Measurements from ENCODE around the gene SAT1. TPM values are rescaled to one million over a fixed set of nuclear protein-coding genes. Genes with fewer than 3 reads are reported as not detected.

The SAT1 gene
- total and polyA plus RNA-seq, 2 of the 13 experiments (the other 11 are each of a cell fraction or from before 2014, with no cell fraction given), result 216 to 1,243 TPM

DNA sequence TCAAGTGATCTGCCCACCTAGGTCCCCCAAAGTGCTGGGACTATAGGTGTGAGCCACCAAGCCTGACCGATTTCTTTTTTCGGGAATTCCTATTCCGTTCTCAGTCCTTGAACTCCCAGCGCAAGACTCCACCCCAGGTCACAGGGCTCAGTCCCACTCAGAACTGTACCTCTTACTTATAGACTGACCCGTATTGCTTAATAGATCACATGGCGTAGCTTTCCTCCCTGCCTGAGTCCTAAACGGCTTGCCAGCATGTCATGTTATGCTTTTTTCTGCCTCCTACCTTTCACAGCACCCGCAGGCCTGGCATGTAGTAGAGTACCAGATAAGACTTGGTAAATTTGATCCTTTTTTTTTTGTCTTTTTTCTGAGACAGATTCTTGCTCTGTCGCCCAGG lies 22.4 kb downstream of the SAT1 start:
- ChIA-PET POLR2A (interaction anchor here (3.1 kb wide), 1 partner anchor 22 kb away, joined by 42 read pairs; the partner anchor contains the start of gene SAT1), CTCF (ENCODE audit: low intra/inter-chr PET ratio, low total read pairs) (no interaction called here)
- intact Hi-C loops (cut with micrococcal nuclease; ENCODE audit: unreplicated experiment), result loop anchor here (2.0 to 5.0 kb wide), 2 partner anchors 15 to 37 kb away; no protein-coding TSS in a partner anchor
- in situ Hi-C loops (cut with HindIII; ENCODE audit: extremely low pct_ligation_motif_present, low pct_unique_long_range_greater_than_20kb), result no loop called here
- TF ChIP-seq STAT6 (CRISPR knock-in tag; IDR thresholded peaks at IDR 0.05; ENCODE audit: borderline replicate concordance) (no peak), CEBPG (CRISPR knock-in tag; IDR thresholded peaks at IDR 0.05) (peak; percentile 24; the same call in 1 of the 2 replicates), ZNF776 (CRISPR knock-in tag; IDR thresholded peaks at IDR 0.05) (no peak), ZBTB38 (CRISPR knock-in tag; IDR thresholded peaks at IDR 0.05) (peak; percentile 29; the same call in 1 of the 2 replicates)
- H3K9ac ChIP-seq (ENCODE audit: insufficient read depth, low read depth, low read length), result no peak overlapping the region
- H3K9me3 ChIP-seq (ENCODE audit: low read length), result no peaks in the 10 kb centered on the region
- peaks cover 46% of the 10 kb centered on the region for H3K4me1 ChIP-seq (ENCODE audit: insufficient read depth, low read length)
- BruUV-seq (replicated peaks), result no TSS peak
- no peaks in the 10 kb centered on the region for H3K79me2 ChIP-seq (ENCODE audit: insufficient read depth, low read length)
- WGBS (ENCODE audit: low lambda C conversion rate), result 96% methylated on average over 7 of the region's 9 CpGs
- H2AFZ ChIP-seq (ENCODE audit: low read length), result no peak overlapping the region
- H4K20me1 ChIP-seq (ENCODE audit: insufficient read depth, low read length), result no peaks in the 10 kb centered on the region
- FAIRE-seq, result no peak
- H3K4me3 ChIP-seq (replicated peaks in 1 of 3; ENCODE audit: insufficient read depth in 1 of 3, low read depth in 2 of 3, low read length in 3 of 3), result no peak overlapping the region
- no peak overlapping the region for H3K4me2 ChIP-seq (ENCODE audit: low read depth, low read length)
- no peak overlapping the region for H3K27ac ChIP-seq (ENCODE audit: extremely low read length, insufficient read depth, low read length)
- H3K27me3 ChIP-seq (ENCODE audit: control insufficient read depth in 1 of 2, insufficient read depth in 2 of 2, low read length in 2 of 2), result no peaks in the 10 kb centered on the region
- DNase-seq (ENCODE audit: low spot score), result no peak
- H3K36me3 ChIP-seq (replicated peaks in 1 of 2; ENCODE audit: control insufficient read depth in 1 of 2, insufficient read depth in 2 of 2, low read length in 2 of 2), result no peaks in the 10 kb centered on the region
- ATAC-seq, result no peak

DNA sequence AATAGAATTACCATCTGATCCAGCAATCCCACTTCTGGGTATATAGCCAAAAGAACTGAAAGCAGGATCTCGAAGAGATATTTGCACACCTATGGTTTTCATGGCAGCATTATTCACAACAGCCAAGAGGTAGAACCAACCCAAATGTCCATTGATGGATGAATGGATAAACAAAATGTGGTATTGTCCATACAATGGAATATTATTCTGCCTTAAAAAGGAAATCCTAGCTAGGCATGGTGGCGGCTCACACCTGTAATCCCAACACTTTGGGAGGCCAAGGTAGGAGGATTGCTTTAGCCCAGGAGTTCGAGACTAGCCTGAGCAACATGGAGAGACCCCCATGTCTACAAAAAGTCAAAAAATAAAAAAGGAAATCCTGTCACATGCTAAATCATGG lies 27.3 kb downstream of the SAT1 start:
- no peaks in the 10 kb centered on the region for H3K9me3 ChIP-seq (ENCODE audit: low read length)
- in situ Hi-C loops (cut with HindIII; ENCODE audit: extremely low pct_ligation_motif_present, low pct_unique_long_range_greater_than_20kb) (no loop called here), intact Hi-C loops (cut with micrococcal nuclease; ENCODE audit: unreplicated experiment) (no loop called here)
- ChIA-PET CTCF (ENCODE audit: low intra/inter-chr PET ratio, low total read pairs) (no interaction called here), POLR2A (no interaction called here)
- BruUV-seq (replicated peaks), result no TSS peak
- H3K9ac ChIP-seq (ENCODE audit: insufficient read depth, low read depth, low read length), result no peak overlapping the region
- no peak overlapping the region for H3K4me3 ChIP-seq (replicated peaks in 1 of 3; ENCODE audit: insufficient read depth in 1 of 3, low read depth in 2 of 3, low read length in 3 of 3)
- H4K20me1 ChIP-seq (ENCODE audit: insufficient read depth, low read length), result no peaks in the 10 kb centered on the region
- no peaks in the 10 kb centered on the region for H3K79me2 ChIP-seq (ENCODE audit: insufficient read depth, low read length)
- no peak overlapping the region for H3K27ac ChIP-seq (ENCODE audit: extremely low read length, insufficient read depth, low read length)
- no peak overlapping the region for H3K4me2 ChIP-seq (ENCODE audit: low read depth, low read length)
- WGBS (ENCODE audit: low lambda C conversion rate), result 94% methylated on average over 3 of the region's 3 CpGs
- no peak overlapping the region for H2AFZ ChIP-seq (ENCODE audit: low read length)
- FAIRE-seq (no peak), ATAC-seq (no peak), DNase-seq (ENCODE audit: low spot score) (no peak)
- peaks cover 24% of the 10 kb centered on the region for H3K4me1 ChIP-seq (ENCODE audit: insufficient read depth, low read length)
- H3K36me3 ChIP-seq (replicated peaks in 1 of 2; ENCODE audit: control insufficient read depth in 1 of 2, insufficient read depth in 2 of 2, low read length in 2 of 2), result no peaks in the 10 kb centered on the region
- H3K27me3 ChIP-seq (ENCODE audit: control insufficient read depth in 1 of 2, insufficient read depth in 2 of 2, low read length in 2 of 2), result no peaks in the 10 kb centered on the region
- TF ChIP-seq, protein P1, sequence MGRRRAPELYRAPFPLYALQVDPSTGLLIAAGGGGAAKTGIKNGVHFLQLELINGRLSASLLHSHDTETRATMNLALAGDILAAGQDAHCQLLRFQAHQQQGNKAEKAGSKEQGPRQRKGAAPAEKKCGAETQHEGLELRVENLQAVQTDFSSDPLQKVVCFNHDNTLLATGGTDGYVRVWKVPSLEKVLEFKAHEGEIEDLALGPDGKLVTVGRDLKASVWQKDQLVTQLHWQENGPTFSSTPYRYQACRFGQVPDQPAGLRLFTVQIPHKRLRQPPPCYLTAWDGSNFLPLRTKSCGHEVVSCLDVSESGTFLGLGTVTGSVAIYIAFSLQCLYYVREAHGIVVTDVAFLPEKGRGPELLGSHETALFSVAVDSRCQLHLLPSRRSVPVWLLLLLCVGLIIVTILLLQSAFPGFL (CRISPR knock-in tag; IDR thresholded peaks at IDR 0.05), result no peak
- TF ChIP-seq, protein P2, sequence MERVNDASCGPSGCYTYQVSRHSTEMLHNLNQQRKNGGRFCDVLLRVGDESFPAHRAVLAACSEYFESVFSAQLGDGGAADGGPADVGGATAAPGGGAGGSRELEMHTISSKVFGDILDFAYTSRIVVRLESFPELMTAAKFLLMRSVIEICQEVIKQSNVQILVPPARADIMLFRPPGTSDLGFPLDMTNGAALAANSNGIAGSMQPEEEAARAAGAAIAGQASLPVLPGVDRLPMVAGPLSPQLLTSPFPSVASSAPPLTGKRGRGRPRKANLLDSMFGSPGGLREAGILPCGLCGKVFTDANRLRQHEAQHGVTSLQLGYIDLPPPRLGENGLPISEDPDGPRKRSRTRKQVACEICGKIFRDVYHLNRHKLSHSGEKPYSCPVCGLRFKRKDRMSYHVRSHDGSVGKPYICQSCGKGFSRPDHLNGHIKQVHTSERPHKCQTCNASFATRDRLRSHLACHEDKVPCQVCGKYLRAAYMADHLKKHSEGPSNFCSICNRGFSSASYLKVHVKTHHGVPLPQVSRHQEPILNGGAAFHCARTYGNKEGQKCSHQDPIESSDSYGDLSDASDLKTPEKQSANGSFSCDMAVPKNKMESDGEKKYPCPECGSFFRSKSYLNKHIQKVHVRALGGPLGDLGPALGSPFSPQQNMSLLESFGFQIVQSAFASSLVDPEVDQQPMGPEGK (CRISPR knock-in tag; IDR thresholded peaks at IDR 0.05), result no peak
- TF ChIP-seq YY1 (IDR thresholded peaks at IDR 0.05; ENCODE audit: insufficient read depth, insufficient replicate concordance, low read depth, low read length) (no peak), ZNF121 (CRISPR knock-in tag; IDR thresholded peaks at IDR 0.05) (no peak), ZBTB38 (CRISPR knock-in tag; IDR thresholded peaks at IDR 0.05) (no peak), SP1 (IDR thresholded peaks at IDR 0.05) (no peak), SP1 (CRISPR knock-in tag; IDR thresholded peaks at IDR 0.05) (no peak), ZNF333 (CRISPR knock-in tag; IDR thresholded peaks at IDR 0.05; ENCODE audit: borderline replicate concordance) (no peak), ZNF138 (CRISPR knock-in tag; IDR thresholded peaks at IDR 0.05; ENCODE audit: low read depth) (no peak)

All from HepG2 (cell line).